GM20000 (cell line): Measurements from ENCODE around the gene NINL.

Source experiments
- DNase-seq: peaks from one replicate; pipeline ENCODE4 v3.0.0; 2012; ENCODE audit warnings: low spot score
- TF ChIP-seq, protein P1 (sequence below): IDR thresholded peaks from 2 replicates; pipeline ENCODE4 v1.5.1; 2012; ENCODE audit warnings: mild to moderate bottlenecking, control low read depth; ENCODE audit errors: extremely low read depth, missing control alignments

The NINL gene

DNA sequence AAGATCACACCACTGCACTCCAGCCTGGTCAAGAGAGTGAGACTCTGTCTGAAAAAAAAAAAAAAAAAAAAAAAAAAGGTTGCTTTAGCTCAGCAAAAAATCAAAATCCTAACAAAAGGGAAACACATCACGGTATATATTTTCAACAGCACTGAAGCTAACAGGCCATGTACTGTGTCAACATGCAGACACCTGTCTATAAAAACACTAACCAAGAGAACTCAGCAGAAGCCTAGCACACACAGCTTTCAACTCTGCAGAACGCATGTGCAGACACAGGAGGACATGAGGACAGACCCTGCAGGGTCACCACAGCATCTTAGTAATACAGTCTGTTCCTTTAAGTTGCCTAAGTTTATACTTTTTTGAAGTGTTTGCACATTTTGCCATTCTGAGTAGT is 13.5 kb downstream of the NINL start:
- no peak for DNase-seq
- TF ChIP-seq, protein P1, sequence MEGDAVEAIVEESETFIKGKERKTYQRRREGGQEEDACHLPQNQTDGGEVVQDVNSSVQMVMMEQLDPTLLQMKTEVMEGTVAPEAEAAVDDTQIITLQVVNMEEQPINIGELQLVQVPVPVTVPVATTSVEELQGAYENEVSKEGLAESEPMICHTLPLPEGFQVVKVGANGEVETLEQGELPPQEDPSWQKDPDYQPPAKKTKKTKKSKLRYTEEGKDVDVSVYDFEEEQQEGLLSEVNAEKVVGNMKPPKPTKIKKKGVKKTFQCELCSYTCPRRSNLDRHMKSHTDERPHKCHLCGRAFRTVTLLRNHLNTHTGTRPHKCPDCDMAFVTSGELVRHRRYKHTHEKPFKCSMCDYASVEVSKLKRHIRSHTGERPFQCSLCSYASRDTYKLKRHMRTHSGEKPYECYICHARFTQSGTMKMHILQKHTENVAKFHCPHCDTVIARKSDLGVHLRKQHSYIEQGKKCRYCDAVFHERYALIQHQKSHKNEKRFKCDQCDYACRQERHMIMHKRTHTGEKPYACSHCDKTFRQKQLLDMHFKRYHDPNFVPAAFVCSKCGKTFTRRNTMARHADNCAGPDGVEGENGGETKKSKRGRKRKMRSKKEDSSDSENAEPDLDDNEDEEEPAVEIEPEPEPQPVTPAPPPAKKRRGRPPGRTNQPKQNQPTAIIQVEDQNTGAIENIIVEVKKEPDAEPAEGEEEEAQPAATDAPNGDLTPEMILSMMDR, result no peak

DNA sequence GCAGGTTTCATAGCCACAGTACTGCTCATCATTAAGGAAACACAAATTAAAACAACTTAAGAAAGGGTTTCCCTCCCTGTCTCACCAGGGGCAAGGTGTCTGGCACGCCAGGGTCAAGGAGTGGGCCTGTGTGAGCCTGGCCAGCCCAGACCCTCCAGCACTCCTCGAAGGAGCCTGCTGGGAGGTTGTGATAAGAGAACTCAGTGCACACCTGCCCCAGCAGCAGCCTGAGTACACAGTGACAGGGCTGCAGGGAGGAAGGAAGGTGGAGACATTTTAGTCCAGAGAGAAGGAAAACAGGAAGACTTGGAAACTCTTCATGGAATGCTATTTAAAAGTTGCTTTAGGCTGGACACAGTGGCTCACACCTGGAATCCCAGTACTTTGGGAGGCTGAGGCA is 14.1 kb downstream of the NINL start:
- TF ChIP-seq, protein P1, result no peak
- no peak for DNase-seq

DNA sequence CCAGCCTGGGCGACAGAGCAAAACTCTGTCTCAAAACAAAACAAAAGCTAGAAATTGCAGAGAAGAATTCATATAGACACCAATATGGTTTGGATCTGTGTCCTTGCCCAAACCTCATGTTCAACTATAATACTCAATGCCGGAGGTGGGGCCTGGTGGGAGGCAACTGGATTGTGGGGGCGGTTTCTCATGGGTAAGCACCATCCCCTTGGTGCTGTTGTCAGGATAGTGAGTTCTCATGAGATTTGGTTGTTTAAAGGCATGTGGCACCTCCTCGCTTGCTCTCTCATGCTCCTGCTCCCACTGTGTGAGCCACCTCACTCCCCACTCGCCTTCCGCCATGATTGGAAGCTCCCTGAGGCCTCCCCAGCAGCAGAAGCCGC is 15.2 kb downstream of the NINL start:
- TF ChIP-seq, protein P1, result no peak

DNA sequence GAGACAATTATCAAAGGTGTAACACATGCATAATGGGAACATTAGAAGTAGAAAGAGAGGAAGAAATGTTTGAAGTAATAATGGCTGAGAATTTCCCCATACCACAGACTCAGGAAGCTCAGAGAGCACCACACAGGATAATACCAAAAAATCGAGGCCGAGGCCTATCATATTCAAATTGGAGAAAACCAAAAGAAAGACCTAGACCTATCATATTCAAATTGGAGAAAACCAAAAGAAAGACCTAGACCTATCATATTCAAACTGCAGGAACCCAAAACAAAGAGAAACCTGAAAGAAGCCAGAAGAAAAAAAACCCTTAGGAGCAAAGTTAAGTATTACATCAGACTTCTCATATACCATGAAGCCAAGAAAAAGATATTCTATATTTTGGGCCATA is 18.0 kb downstream of the NINL start:
- TF ChIP-seq, protein P1, result no peak

More for the DNA sequence above, 15.2 kb downstream of the NINL start:
- DNase-seq, result no peak

DNA sequence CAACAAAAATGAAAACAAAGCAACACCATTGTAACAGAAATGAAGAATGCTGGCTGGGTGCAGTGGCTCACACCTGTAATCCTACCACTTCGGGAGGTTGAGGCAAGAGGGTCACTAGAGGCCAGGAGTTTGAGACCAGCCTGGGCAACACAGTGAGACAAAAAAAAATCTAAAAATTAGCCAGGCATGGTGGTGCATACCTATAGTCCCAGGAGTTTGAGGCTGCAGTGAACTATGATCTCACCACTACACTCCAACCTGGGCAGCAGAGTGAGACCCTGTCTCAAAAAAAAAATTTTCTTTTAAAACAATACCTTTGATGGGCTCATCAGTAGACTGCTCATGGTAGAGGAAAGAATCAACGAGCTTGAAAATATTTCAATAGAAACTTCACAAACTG is 18.5 kb downstream of the NINL start:
- DNase-seq, result no peak
- TF ChIP-seq, protein P1, result no peak

More for the DNA sequence above, 18.0 kb downstream of the NINL start:
- DNase-seq, result no peak

DNA sequence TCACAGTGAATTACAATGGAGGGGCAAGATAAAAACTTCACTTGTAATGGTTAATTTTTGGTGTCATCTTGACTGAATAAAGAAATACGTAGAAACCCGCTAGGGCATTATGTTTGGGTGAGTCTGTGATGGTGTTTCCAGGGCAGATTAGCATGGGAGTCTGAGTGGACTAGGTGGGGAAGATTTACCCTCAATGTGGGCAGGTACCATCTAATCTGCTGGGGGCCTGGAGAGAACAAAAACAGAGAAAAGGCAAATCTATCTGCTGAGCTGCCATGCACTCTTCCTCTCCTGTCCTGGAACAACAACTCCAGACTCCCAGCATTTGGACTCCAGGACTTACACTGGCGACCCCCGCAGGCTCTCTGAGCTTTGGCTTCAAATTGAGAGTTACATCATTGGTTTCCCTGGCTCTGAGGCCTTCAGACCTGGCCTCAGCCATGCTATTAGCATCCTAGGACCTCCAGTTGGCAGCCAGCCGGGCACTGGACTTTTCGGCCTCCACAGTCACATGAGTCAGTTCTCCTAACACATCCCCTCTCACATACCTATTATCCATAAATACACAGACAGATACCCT is 19.7 kb downstream of the NINL start:
- TF ChIP-seq, protein P1, result no peak
- DNase-seq, result no peak

DNA sequence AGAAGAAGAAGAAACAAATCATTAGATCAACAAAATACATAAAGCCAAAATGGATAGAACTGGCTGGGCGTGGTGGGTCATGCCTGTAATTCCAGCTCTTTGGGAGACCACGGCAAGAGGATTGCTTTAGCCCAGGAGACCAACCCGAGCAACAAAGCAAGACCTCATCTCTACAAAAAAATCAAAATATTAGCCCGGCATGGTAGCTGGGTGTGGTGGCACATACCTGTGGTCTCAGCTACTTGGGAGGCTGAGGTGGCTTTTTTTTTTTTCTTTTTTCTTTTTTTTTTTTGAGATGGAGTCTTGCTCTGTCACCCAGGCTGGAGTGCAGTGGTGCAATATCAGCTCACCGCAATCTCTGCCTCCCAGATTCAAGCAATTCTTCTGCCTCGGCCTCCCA is 21.5 kb downstream of the NINL start:
- TF ChIP-seq, protein P1, result no peak
- no peak for DNase-seq
